Stimulated activated CD4-positive, alpha-beta T cell treated with anti-CD3 and anti-CD28 coated beads, Interleukin-4, amount 100 ng/mL, for 4 hours (primary cell): ENCODE data around the gene MLIP.
"Not testable (repeated sequence)": the region's sequence is repeated elsewhere in the genome, so short reads cannot be mapped to it uniquely, and the experiment has no call there.

Experiments
- DNase-seq, 2 experiments: peaks; one replicate each; pipeline ENCODE4 v3.0.0-alpha.2; 2020

The MLIP gene

DNA sequence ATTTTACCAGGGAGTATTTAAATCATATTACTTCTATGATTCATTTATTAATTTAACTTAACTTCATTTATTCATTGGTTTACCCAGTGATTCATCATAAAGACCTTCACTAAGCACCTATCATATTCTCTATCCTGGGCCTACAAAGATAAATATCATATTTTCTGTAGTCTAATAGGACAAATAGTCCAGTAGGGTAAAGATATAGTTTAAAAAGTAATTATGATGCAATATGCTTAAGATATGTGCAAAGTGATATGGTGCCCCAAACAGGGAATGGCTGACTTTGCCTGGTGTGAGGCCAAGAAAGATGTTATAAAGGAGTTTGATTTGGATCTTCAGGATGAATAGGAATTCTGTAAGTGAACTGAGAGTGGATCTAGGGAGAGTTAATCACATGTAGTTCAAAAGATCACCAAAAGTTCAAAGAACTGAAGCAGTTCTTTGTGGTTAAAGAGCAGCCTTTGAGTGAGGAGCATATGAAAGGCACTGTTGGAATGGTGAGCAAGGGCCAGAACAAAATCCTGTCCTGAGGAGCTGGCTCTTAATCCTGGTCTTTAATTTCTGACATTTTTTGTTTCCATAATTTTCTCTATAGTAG is 45.5 kb downstream of the MLIP start:
- DNase-seq: no peak

- no peak for DNase-seq
These were observed 46.2 kb downstream of the MLIP start for GRCh38 chr6:54157405-54157804.

DNA sequence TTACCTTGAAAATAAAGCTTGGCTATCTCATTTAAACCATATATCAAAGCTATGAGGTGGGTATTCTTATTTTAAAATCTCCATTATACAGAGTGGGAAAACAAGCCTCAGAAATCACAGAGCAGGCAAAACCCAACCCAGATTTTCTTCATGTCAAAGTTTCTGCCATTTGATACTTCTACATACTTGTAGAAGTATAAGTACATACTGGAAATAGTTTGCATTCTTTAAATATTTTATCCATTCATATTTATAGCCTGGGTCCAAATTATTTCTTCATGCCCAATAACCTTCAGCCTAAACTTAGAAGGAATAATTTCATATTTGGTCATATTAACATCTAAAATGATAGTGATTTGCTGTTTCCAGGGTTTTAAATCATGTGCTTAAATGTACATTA is 61.8 kb downstream of the MLIP start:
- DNase-seq: no peak

- no peak for DNase-seq
These were observed 67.9 kb downstream of the MLIP start for GRCh38 chr6:54179152-54179551.

- no peak for DNase-seq
These were observed 72.4 kb downstream of the MLIP start for GRCh38 chr6:54183616-54184015.

- DNase-seq: no peak
These were observed 74.6 kb downstream of the MLIP start for GRCh38 chr6:54185885-54186284.

DNA sequence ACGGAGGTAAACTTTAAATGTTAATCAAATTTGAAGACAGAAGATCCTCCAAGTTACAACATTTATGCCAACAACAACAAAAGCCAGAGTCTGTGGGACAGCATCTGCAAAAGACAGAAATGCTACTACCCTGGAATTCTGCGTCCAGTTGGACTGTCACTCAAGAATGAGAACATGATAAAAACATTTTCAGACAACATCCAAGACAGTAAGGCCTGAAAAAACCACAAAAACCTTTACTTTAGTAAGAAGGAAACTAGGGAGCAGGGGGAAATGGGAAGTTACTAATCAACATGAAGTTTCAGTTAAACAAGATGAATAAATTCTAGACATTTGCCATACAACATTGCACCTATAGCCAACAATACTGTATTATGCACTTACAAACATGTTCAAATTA is 77.6 kb downstream of the MLIP start:
- DNase-seq: no peak

- no peak for DNase-seq
These were observed 80.2 kb downstream of the MLIP start for GRCh38 chr6:54191461-54191860.

- no peak for DNase-seq
These were observed 81.8 kb downstream of the MLIP start for GRCh38 chr6:54192993-54193392.

DNA sequence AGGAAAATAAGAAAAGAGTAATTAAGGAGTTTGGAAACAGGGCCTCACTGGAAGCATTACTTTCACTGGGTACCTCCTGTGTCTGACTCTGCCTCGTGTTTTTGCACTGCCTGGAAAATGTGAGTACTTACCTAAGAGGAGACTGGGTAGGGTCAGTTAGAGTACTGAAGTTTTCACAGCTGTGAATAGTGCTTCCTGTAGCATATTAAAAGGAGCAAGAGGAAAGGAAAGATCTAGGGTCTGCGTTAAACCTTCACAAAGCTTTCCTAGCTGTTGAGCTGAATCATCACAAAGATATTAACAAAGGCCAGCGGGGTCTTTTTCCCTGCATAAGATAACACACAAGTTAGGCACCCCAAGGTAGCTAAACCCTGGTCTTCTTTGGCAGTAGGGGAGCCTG is 82.3 kb downstream of the MLIP start:
- DNase-seq: no peak

DNA sequence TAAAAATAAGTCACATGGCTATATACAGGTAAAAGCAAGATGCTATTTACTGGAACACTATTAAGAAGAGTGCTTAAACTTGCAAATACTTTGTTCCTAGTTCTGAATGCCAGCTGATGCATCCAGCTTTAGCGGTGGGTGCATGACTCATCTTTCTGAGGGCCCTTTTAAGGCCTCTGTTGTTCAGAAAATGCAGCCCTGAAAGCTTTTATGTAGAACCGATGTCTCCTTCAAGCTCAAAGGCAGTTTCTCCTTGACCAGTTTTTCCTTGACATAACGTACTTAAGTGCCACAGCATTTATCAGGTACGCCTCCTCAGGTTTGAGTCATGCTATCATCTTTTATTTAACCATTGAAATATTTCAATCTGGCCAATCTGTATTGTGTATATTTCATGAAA is 82.8 kb downstream of the MLIP start:
- no peak for DNase-seq

DNA sequence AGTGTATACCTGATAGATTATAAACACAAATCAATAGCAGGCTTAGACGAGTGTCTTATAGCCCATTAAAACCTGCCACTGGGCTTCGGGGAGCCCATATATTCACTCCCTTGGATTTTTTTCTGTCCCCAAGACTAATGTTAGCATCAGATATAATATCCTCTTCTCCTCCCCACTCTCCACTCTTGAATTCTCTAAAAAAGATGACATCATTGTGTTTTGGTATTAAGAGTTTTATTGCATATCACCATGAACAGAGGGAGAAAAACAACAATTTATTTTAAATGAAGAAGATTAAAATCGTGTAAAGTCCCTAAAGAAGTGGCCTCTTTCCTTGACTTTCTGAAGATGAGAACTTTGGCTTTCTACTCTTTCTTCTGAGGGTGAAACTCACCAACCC is 84.4 kb downstream of the MLIP start:
- DNase-seq: no peak

DNA sequence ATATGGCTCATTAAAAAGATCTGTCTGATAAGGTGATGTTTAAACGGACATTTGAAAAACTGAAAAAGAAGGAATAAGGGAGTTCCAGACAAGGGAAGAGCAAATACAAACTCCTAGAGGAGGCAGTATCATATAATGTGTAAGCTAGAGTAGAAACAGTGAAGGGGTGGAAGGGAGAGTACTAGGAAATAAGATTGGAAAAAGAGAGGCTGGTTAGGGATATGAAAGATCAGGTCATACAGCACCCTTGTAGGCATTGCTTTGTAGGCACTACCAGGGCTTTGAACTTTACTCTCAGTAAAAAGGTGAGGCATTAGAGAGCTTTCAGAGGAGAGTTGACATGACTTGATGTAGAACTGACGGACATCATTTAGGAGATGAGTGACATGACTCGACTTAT is 85.7 kb downstream of the MLIP start:
- no peak for DNase-seq

- no peak for DNase-seq
These were observed 86.9 kb downstream of the MLIP start for GRCh38 chr6:54198134-54198533.

DNA sequence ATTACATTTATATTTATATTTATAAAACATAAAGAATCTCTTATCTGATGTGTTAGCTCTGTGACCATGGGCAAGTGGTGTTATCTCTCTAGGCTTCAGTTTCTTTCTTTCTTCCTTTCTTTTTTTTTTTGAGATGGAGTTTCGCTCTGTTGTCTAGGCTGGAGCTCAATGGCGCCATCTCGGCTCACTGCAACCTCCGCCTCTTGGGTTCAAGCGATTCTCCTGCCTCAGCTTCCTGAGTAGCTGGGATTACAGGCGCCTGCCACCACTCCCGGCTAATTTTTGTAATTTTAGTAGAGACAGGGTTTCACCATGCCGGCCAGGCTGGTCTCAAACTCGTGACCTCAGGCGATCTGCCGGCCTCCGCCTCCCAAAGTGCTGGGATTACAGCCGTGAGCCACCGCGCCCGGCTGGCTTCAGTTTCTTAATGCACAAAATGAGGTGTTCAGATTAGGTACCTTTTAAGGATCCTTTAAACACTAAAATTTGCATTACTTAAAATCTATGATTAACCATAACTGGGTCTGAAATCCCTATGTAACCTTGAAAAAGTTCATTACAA is 92.3 kb downstream of the MLIP start:
- not testable (repeated sequence) for DNase-seq

DNA sequence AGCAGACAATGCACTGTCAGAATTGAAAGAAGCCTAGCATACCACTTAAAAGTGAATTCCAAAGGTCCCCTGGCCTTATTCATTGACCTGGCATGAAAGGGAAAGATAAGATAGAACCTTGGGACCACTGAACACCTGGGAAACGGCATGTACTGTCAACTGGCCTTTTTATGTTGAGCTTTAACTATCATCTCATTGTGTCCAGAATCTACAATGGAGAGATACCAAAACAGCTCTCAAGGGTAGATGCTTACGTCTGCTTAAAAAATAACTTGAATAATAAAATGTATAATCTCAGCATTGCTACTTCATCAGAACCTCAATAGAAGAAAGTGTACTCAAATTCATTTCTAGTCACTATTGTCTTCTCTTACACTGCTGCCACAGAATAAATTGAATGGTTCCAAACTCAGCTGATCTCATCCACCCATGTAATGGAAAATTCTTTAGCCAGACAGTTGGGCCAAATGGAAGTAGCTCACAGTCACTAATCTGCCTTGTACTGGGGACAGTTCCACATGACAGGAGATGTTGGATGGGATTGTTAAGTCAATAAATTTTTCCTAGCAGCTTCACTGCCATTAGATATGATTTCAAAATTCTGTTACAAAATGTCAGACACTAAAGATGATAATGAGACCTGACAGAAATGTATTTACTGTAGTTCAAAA is 93.8 kb downstream of the MLIP start:
- no peak for DNase-seq

DNA sequence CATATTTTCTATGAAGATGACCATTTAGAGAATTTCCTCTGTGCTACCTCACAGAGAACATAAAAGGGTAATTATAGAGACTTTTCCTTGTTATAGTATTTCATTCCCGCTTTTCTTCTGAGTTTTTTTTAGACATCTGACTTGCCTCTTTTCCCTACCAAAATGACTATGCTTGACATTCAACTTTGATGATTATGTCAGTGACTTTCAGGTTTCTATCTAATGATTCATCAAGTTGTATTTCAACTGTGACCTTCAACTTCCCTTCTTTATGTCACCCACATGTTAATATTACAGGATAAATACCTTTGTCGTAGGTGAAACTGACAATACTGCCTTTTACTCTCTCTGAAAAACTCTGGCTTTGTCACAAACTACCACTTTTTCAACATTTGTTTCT is 95.3 kb downstream of the MLIP start:
- DNase-seq: no peak

DNA sequence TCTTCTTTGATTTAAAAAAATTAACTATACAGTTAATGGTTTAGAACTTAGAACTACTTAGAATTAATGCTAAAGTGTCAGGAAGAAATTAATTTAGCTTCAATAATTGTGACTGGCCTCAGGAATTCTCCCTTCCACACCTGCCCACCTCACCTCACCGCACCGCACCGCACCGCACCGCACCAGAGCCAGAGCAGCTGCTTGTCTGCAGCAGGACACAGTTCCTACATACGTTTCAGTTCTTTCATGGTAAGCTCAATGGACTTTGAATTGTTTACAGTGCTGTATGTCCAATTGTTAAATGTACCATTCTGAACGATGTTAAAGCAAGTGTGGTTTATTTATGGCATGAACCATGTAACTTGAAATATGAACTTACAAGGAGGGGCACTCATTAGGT is 98.7 kb downstream of the MLIP start:
- DNase-seq: not testable (repeated sequence)

- DNase-seq: no peak
These were observed 103.0 kb downstream of the MLIP start for GRCh38 chr6:54214286-54214685.

- no peak for DNase-seq
These were observed 105.1 kb downstream of the MLIP start for GRCh38 chr6:54216336-54216735.

DNA sequence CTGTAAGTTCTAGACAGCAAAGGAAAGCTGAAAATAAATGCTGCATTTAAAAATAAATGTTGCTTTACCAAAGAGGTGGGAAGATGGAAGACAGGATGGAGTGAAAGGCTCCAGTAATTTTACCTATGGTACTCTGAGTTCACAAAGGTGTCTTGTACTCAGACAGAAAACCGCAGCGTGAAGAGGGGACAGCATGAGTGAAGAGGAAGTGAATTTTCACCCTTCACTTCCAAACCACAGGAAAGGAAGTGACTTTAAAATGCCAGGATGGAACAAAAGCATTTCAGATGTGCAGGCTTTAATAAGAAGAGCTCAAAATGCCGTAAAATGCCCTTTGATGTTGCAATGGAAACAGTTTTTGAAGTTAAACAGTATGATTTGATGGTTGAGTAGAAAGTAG is 105.8 kb downstream of the MLIP start:
- DNase-seq: no peak

GRCh38 chr6:54222217-54222616 is 111.0 kb downstream of the MLIP start:
- DNase-seq: no peak

DNA sequence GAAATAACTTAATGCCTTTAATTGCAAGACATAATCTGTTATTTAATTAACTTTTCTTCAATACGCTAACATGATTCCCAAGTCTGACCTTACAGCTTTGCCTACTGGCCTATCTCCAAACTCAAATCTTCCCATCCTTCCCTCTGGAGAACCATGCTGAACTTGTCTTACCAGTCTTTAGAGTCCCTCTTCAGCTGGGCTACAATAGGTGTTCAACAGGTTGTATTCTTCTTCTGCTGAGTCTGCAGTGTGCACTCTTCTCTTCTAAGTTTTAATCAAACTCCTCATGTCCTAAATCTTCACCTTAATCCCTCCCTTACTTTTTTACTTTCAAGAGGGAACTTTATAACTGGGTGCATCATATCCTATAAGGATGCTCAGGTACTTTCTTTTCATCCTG is 121.5 kb downstream of the MLIP start:
- DNase-seq: no peak

DNA sequence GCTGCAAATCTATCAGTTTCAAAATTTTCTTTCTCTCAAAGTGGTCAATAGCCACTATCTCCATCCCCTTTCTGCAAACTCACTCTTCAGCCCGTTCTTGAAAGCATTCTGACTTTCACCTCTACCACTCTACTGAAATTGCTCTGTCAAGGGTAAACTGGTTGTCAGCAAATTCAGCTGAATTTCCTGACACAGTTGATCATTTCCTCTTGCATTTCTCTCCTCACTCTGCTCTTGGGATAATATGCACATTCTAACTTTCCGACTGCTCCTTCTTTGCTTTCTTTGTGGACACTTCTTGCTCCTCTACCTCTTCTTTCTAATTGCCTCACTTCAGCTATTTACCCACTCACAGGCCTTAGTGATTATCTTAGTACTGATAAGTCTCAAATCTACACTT is 123.3 kb downstream of the MLIP start:
- no peak for DNase-seq

DNA sequence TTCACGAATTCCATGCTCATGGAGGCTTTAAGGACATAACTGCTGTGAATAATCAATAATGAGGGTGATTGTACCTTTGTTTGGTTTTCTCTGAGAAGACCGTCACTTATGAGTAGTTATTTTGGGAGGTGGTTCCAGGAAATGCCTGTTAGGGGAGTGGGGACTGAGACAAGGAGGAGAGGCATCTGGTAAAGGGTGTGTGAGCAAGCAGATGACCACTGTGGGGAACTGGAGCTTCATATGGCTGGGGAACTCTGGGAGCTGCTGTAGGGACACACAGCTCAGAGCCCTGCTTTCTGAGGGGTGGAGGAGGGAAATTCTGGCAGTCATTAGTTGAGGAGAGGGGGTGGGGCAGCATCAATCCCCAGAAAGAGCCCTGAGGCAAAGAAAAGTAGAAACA is 125.7 kb downstream of the MLIP start:
- no peak for DNase-seq
